Neural progenitor cell (in vitro differentiated cells): ENCODE measurements around the gene UBE3C. TPM values are rescaled to one million over a fixed set of nuclear protein-coding genes. Genes with fewer than 3 reads are reported as not detected.

Experiments used
- DNase-seq: peaks from one replicate; pipeline ENCODE4 v3.0.0-alpha.2; 2016; ENCODE audit warnings: low spot score
- H2AFZ ChIP-seq: fragments of 200-600 bp; sonication (generic); replicated peaks from 2 replicates; pipeline ENCODE4 v1.6.1; 2016; ENCODE audit warnings: antibody characterized with exemption
- H3F3A ChIP-seq: fragments of 200-600 bp; sonication (generic); 2 replicates; pipeline ENCODE4 v1.6.1; 2016; ENCODE audit warnings: antibody characterized with exemption, low read depth
- H3K27ac ChIP-seq: fragments of 200-600 bp; sonication (generic); 2 replicates; pipeline ENCODE4 v1.5.1; 2016; ENCODE audit warnings: mild to moderate bottlenecking
- H3K27me3 ChIP-seq: fragments of 200-600 bp; sonication (generic); 2 replicates; pipeline ENCODE4 v1.6.1; 2016; ENCODE audit warnings: mild to moderate bottlenecking, moderate library complexity
- H3K36me3 ChIP-seq: fragments of 200-600 bp; sonication (generic); 2 replicates; pipeline ENCODE4 v1.5.1; 2016
- H3K4me1 ChIP-seq: fragments of 200-600 bp; sonication (generic); 2 replicates; pipeline ENCODE4 v1.6.1; 2016; ENCODE audit warnings: mixed run types
- H3K4me2 ChIP-seq: fragments of 200-600 bp; sonication (generic); 2 replicates; pipeline ENCODE4 v1.6.1; 2016
- H3K4me3 ChIP-seq: fragments of 200-600 bp; sonication (generic); 2 replicates; pipeline ENCODE4 v1.5.1; 2016
- H3K79me2 ChIP-seq: fragments of 200-600 bp; sonication (generic); 2 replicates; pipeline ENCODE4 v1.6.1; 2016; ENCODE audit warnings: low read depth
- H3K9ac ChIP-seq: fragments of 200-600 bp; sonication (generic); 2 replicates; pipeline ENCODE4 v1.6.1; 2016
- H3K9me3 ChIP-seq: fragments of 200-600 bp; sonication (generic); 2 replicates; pipeline ENCODE4 v1.5.1; 2016; ENCODE audit warnings: low read depth
- H4K20me1 ChIP-seq: fragments of 200-600 bp; sonication (generic); 2 replicates; pipeline ENCODE4 v1.6.1; 2016; ENCODE audit warnings: low read depth
- H3K27ac Mint-ChIP-seq: 3 replicates; pipeline ENCODE4 v1.8.0; 2021; ENCODE audit warnings: mixed read lengths
- H3K27me3 Mint-ChIP-seq: 2 replicates; pipeline ENCODE4 v1.8.0; 2022; ENCODE audit warnings: low read depth, mild to moderate bottlenecking, inconsistent platforms, moderate library complexity, mixed read lengths; ENCODE audit not compliant: insufficient read depth
- H3K36me3 Mint-ChIP-seq: 3 replicates; pipeline ENCODE4 v1.8.0; 2021; ENCODE audit warnings: mixed read lengths
- H3K4me1 Mint-ChIP-seq: 3 replicates; pipeline ENCODE4 v1.8.0; 2021; ENCODE audit warnings: mixed read lengths
- H3K4me3 Mint-ChIP-seq: 3 replicates; pipeline ENCODE4 v1.8.0; 2021; ENCODE audit warnings: mild to moderate bottlenecking, moderate library complexity, mixed read lengths
- H3K9me3 Mint-ChIP-seq: 3 replicates; pipeline ENCODE4 v1.8.0; 2020; ENCODE audit warnings: mixed read lengths
- EZH2 ChIP-seq: fragments of 200-600 bp; sonication (generic); IDR thresholded peaks from 2 replicates; pipeline ENCODE4 v1.6.1; 2017; ENCODE audit warnings: antibody characterized with exemption, mild to moderate bottlenecking, moderate library complexity
- EZH2phosphoT487 ChIP-seq: fragments of 200-600 bp; sonication (generic); IDR thresholded peaks from 2 replicates; pipeline ENCODE4 v1.6.1; 2017; ENCODE audit warnings: antibody characterized with exemption
- total RNA-seq: library from RNA; depleted of rRNA; stranded (reverse); fragments of >200 nt; gene quantifications from 2 replicates; pipeline ENCODE4 v1.2.3, GENCODE V29; 2015; ENCODE audit warnings: low replicate concordance
- TF ChIP-seq, protein P1 (sequence below): fragments of 200-600 bp; sonication (generic); IDR thresholded peaks from 2 replicates; pipeline ENCODE4 v1.5.1; 2017; ENCODE audit warnings: antibody characterized with exemption, mild to moderate bottlenecking

UBE3C gene
- 59.3 and 65.9 TPM in 2 replicates for total RNA-seq

- TF ChIP-seq EZH2 (no peak), EZH2phosphoT487 (no peak)
- TF ChIP-seq, protein P1, sequence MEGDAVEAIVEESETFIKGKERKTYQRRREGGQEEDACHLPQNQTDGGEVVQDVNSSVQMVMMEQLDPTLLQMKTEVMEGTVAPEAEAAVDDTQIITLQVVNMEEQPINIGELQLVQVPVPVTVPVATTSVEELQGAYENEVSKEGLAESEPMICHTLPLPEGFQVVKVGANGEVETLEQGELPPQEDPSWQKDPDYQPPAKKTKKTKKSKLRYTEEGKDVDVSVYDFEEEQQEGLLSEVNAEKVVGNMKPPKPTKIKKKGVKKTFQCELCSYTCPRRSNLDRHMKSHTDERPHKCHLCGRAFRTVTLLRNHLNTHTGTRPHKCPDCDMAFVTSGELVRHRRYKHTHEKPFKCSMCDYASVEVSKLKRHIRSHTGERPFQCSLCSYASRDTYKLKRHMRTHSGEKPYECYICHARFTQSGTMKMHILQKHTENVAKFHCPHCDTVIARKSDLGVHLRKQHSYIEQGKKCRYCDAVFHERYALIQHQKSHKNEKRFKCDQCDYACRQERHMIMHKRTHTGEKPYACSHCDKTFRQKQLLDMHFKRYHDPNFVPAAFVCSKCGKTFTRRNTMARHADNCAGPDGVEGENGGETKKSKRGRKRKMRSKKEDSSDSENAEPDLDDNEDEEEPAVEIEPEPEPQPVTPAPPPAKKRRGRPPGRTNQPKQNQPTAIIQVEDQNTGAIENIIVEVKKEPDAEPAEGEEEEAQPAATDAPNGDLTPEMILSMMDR: no peak
- DNase-seq: peak; percentile 97
- Mint-ChIP-seq H3K27ac (peak within 1 kb of the TSS; percentile 63), H3K36me3 (peaks cover 23% of the 10 kb centered on the region), H3K9me3 (no peaks in the 10 kb centered on the region), H3K27me3 (no peaks in the 10 kb centered on the region), H3K4me1 (peaks cover 21% of the 10 kb centered on the region), H3K4me3 (peak within 1 kb of the TSS; percentile 91)
- peak within 1 kb of the TSS; percentile 100 for H3K4me2 ChIP-seq
- H3K9ac ChIP-seq: peak within 1 kb of the TSS; percentile 88
- H2AFZ ChIP-seq: no peak within 1 kb of the TSS
- peaks cover 21% of the 10 kb centered on the region for H3F3A ChIP-seq
- peaks cover 14% of the 10 kb centered on the region for H3K4me1 ChIP-seq
- H3K27me3 ChIP-seq: no peaks in the 10 kb centered on the region
- H4K20me1 ChIP-seq: peaks cover 44% of the 10 kb centered on the region
- H3K9me3 ChIP-seq: no peaks in the 10 kb centered on the region
- H3K27ac ChIP-seq: peak within 1 kb of the TSS; percentile 97
- peak within 1 kb of the TSS; percentile 87 for H3K4me3 ChIP-seq
- H3K36me3 ChIP-seq: no peaks in the 10 kb centered on the region
- H3K79me2 ChIP-seq: peaks cover 45% of the 10 kb centered on the region
Observed at GRCh38 chr7:157138424-157139110, at the start of gene UBE3C. TSS of gene UBE3C (plus strand) at chr7:157138926. CDS start at chr7:157139273, 347 bp downstream.

GRCh38 chr7:157089100-157089610, 49.6 kb upstream of the UBE3C start:
- Mint-ChIP-seq H3K9me3 (peaks cover 14% of the 10 kb centered on the region), H3K27me3 (peaks cover 14% of the 10 kb centered on the region), H3K36me3 (no peaks in the 10 kb centered on the region), H3K4me3 (no peak overlapping the region), H3K4me1 (peaks cover 7% of the 10 kb centered on the region), H3K27ac (no peak overlapping the region)
- no peak for DNase-seq
- Histone ChIP-seq H3K9me3 (peaks cover 2% of the 10 kb centered on the region), H3K27ac (no peak overlapping the region), H3K27me3 (no peaks in the 10 kb centered on the region), H3K36me3 (no peaks in the 10 kb centered on the region), H3K9ac (no peak overlapping the region), H3F3A (no peaks in the 10 kb centered on the region), H3K79me2 (no peaks in the 10 kb centered on the region), H4K20me1 (no peaks in the 10 kb centered on the region), H3K4me1 (no peaks in the 10 kb centered on the region), H3K4me3 (no peak overlapping the region), H3K4me2 (no peak overlapping the region), H2AFZ (no peak overlapping the region)
- TF ChIP-seq EZH2phosphoT487 (no peak), EZH2 (no peak)
- TF ChIP-seq, protein P1: no peak

- H3K9me3 Mint-ChIP-seq: peaks cover 12% of the 10 kb centered on the region
- DNase-seq: no peak
Observed at GRCh38 chr7:157090485-157091165, 48.1 kb upstream of the UBE3C start.

More at GRCh38 chr7:157090485-157091165, 48.1 kb upstream of the UBE3C start:
- Histone ChIP-seq H3K4me2 (no peak overlapping the region), H3K79me2 (no peaks in the 10 kb centered on the region), H4K20me1 (no peaks in the 10 kb centered on the region), H3K36me3 (no peaks in the 10 kb centered on the region), H3K4me1 (no peaks in the 10 kb centered on the region), H3K4me3 (no peak overlapping the region), H3K27me3 (no peaks in the 10 kb centered on the region), H3K27ac (no peak overlapping the region), H3K9me3 (no peaks in the 10 kb centered on the region), H3K9ac (no peak overlapping the region), H3F3A (no peaks in the 10 kb centered on the region), H2AFZ (no peak overlapping the region)
- Mint-ChIP-seq H3K27ac (no peak overlapping the region), H3K4me1 (peaks cover 7% of the 10 kb centered on the region), H3K36me3 (no peaks in the 10 kb centered on the region), H3K4me3 (no peak overlapping the region), H3K27me3 (peaks cover 14% of the 10 kb centered on the region)
- TF ChIP-seq EZH2: no peak
- TF ChIP-seq, protein P1: no peak
- no peak for TF ChIP-seq EZH2phosphoT487
